Measurements from ENCODE around the gene STRBP. TPM values are rescaled to one million over a fixed set of nuclear protein-coding genes. Genes with fewer than 3 reads are reported as not detected.

The STRBP gene
- total and polyA plus RNA-seq, 9 of the 15 experiments (the other 6 are each of a cell fraction or from before 2014, with no cell fraction given), result 27.7 to 84.0 (median 70.2) TPM

DNA sequence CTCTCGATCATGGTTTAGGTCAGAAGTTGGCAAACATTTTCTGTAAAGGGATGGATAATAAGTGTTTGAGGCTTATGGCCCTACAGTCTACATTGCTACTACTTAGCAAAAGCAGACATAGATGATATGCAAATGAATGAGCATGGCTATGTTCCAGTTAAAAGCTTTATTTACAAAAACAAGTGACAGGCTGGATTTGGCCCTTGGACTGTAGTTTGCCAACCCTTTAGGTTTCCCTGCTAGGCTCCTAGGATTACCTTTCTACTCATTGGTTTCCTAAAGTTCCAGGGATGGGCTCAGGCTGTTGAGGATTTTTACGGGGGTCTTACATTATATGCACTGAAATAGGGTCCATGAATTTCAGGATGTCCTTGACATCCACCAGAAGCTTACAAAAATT lies 177.4 kb downstream of the STRBP start (continued):
- TF ChIP-seq, protein P1, sequence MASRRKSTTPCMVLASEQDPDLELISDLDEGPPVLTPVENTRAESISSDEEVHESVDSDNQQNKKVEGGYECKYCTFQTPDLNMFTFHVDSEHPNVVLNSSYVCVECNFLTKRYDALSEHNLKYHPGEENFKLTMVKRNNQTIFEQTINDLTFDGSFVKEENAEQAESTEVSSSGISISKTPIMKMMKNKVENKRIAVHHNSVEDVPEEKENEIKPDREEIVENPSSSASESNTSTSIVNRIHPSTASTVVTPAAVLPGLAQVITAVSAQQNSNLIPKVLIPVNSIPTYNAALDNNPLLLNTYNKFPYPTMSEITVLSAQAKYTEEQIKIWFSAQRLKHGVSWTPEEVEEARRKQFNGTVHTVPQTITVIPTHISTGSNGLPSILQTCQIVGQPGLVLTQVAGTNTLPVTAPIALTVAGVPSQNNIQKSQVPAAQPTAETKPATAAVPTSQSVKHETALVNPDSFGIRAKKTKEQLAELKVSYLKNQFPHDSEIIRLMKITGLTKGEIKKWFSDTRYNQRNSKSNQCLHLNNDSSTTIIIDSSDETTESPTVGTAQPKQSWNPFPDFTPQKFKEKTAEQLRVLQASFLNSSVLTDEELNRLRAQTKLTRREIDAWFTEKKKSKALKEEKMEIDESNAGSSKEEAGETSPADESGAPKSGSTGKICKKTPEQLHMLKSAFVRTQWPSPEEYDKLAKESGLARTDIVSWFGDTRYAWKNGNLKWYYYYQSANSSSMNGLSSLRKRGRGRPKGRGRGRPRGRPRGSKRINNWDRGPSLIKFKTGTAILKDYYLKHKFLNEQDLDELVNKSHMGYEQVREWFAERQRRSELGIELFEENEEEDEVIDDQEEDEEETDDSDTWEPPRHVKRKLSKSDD (conservative IDR thresholded peaks at IDR 0.05; ENCODE audit: low read length), result no peak
- TF ChIP-seq SMAD3 (CRISPR knock-in tag; conservative IDR thresholded peaks at IDR 0.05) (no peak), PHF20 (IDR thresholded peaks at IDR 0.05; ENCODE audit: partially characterized antibody) (no peak), SNRNP70 (optimal IDR thresholded peaks at IDR 0.05; ENCODE audit: low read depth, low read length) (no peak), ILF3 (IDR thresholded peaks at IDR 0.05; ENCODE audit: borderline replicate concordance) (no peak)
- TF ChIP-seq, protein P2, sequence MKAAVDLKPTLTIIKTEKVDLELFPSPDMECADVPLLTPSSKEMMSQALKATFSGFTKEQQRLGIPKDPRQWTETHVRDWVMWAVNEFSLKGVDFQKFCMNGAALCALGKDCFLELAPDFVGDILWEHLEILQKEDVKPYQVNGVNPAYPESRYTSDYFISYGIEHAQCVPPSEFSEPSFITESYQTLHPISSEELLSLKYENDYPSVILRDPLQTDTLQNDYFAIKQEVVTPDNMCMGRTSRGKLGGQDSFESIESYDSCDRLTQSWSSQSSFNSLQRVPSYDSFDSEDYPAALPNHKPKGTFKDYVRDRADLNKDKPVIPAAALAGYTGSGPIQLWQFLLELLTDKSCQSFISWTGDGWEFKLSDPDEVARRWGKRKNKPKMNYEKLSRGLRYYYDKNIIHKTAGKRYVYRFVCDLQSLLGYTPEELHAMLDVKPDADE (conservative IDR thresholded peaks at IDR 0.05; ENCODE audit: control insufficient read depth, low read depth, low read length), result no peak
- TF ChIP-seq, protein P3, sequence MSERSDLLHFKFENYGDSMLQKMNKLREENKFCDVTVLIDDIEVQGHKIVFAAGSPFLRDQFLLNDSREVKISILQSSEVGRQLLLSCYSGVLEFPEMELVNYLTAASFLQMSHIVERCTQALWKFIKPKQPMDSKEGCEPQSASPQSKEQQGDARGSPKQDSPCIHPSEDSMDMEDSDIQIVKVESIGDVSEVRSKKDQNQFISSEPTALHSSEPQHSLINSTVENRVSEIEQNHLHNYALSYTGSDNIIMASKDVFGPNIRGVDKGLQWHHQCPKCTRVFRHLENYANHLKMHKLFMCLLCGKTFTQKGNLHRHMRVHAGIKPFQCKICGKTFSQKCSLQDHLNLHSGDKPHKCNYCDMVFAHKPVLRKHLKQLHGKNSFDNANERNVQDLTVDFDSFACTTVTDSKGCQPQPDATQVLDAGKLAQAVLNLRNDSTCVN (CRISPR knock-in tag; IDR thresholded peaks at IDR 0.05), result no peak
- TF ChIP-seq, protein P4, sequence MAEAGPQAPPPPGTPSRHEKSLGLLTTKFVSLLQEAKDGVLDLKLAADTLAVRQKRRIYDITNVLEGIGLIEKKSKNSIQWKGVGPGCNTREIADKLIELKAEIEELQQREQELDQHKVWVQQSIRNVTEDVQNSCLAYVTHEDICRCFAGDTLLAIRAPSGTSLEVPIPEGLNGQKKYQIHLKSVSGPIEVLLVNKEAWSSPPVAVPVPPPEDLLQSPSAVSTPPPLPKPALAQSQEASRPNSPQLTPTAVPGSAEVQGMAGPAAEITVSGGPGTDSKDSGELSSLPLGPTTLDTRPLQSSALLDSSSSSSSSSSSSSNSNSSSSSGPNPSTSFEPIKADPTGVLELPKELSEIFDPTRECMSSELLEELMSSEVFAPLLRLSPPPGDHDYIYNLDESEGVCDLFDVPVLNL (CRISPR knock-in tag; IDR thresholded peaks at IDR 0.05; ENCODE audit: low read depth), result no peak

Data from K562 (cell line).